GM18951 (cell line): ENCODE results near the gene DDA1.

Experiments
- POLR2A ChIP-seq: IDR thresholded peaks from 4 replicates; pipeline ENCODE4 v1.6.1; 2011; ENCODE audit warnings: mild to moderate bottlenecking; ENCODE audit not compliant: insufficient read length, insufficient read depth; ENCODE audit errors: extremely low read depth
- in situ Hi-C: fragments of 300-500 bp; cut with MboI; formaldehyde crosslinking; loops from one replicate; pipeline ENCODE4 v1.12.0; 2022; ENCODE audit warnings: low sequenced_read_pairs, mixed read lengths, inconsistent platforms; ENCODE audit not compliant: unreplicated experiment

Gene DDA1

DNA sequence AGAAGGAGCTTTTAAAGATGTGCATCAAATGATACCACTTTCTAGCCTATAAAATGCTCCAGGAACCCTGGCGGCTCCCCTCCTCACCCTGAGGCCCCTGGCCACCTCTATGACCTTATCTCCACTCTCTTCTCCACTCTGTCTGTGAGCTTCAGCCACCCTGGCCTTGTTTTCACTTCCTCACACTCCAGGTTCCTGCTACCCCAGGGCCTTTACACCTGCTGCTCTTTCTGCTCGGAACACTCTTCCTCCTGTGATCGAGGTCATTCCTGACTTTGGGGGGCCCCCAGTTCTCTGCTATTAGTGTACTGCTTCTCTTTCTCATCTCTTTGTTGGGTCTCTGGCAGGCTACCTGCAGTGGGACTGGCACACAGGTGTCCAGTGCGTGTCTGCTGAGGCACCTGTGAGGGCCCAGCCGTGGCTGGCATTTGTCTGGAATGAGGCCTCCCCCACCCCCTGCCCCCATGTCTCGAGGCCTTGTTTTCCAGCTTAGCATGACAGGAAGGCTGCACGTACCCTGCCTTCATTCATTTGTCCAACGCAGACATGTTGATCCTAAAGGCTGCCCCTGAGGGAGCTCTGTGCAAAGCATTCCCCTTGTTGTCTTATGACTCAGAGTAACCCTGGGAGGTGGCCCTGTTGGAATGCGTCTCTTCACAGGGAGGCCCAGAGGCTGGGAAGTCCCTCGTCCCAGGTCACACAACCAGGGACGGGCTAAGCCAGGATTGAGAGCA, 2.3 kb downstream of the DDA1 start:
- in situ Hi-C loops = no loop called here
- no peak for TF ChIP-seq POLR2A

DNA sequence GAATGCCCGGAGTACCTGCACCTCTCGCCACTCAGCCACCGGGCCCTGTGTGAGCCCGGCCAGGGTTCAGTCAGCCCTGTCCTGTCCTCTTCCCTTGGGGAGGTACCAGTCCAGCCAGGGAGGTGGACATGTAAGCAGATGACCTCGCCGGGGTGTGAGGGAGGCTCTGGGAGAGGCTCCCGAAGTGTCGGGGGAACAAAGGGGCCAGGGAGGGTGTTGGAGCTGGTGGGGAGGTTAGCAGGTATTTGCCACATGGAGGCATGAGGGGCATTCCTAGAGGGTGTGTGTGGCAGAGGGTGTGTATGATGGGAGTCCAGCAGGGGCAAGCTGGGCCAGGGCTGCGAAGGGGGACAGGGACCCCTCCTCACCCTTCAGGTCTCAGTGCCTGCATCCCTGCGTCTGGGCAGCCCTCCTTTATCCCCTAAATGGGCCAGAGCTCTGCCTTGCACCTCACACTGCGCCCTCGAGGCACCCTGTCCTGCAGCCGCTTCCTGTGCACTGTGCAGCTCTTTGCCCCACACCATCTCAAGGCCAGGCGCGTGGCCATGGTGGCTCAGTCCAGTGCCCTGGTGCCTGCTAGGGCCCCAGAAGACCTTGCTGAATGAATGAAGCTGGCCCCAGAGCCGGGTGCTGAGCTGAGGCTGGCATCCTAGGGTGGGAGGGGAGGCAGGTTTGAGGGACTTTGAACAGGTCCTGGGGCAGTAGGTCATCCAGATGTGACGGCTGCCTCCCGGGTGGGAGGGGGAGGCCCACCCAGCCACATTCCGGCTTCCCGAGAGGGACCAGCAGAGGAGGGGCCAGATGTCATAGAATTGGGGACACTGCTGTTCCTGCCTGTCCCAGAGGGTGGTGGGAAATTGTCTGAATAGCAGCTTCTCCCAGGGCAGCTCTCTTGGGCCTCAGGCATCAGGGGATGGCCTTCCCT, 3.1 kb downstream of the DDA1 start:
- in situ Hi-C loops = no loop called here
- no peak for TF ChIP-seq POLR2A

DNA sequence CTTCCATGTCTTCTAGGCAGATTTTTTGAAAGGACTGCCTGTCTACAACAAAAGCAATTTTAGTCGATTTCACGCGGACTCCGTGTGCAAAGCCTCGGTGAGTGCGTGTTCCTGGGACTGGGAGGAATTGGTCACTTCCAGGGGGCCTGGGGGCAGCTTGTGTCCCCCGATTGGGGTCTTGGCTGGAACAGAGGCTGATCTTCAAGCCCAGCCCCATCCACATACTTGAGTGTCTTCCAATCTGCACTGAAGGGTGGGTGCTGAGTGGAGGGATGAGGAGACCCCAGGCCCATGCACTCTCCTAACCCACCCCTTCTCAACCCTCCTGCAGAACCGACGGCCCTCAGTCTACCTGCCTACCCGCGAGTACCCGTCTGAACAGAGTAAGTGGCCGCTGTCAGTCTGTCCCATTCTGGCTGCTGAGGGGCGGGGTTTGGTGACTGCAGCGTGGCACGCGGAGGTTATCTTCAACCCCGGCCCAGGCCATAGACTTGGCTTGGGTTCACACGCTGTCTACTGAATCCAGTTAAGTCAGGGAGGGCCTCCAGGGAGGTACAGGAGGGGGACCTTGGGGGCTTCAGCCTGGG, 4.7 kb downstream of the DDA1 start:
- in situ Hi-C loops = no loop called here

DNA sequence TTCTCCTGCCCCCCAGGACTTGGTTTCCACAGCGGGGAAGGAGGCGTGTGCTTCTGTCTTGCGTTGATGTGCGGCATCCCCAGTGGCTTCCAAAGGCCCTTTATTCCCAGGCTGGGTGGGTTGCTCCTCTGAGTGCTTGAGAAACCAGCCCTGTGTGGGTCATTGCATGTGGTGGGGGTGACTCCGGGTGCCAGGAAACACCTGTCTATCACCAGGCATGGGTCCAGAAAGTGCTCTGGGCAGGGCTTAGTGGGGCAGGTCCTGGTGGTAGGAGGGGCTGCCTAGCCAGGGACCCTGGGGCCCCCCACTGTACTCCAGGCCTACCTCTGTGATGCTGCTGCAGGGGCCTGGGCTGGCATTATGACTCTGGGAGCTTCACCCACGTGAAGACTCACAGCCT, 9.6 kb downstream of the DDA1 start:
- in situ Hi-C loops = no loop called here
- TF ChIP-seq POLR2A = no peak

More for the DNA sequence above, 4.7 kb downstream of the DDA1 start:
- no peak for TF ChIP-seq POLR2A

DNA sequence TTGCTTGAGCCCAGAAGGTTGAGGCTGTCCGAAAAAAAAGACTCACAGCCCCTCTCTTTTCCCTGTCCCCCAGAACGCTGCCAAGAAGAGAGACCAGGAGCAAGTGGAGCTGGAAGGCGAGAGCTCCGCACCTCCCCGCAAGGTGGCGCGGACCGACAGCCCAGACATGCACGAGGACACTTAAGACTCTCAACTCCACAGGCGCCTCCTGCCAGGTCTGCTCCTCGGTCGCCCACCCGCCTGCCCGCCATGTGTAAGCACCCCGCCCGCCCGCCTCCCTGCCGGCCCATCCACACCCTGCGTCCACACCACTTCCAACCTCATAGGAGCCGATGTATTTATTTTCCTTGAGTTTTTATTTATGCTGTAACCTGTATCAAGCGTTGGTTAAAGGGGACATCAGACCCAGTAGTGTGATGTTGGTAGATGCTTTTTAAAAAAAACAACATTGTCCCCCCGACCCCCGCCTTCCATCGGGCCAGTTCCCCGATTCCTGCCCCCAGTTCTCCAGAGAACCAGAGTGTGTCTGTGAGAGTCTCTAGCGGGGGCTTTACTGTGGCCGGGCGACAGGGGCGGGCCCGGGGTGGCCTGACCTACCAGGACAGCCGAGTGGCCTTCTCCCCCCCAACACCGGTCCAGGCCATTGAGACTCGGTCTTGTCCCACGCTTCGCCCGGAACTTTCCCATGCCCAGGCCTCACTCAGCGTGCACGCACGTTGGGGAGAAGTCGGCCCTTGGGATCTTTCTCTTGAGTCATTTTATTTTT, 10.3 kb downstream of the DDA1 start:
- in situ Hi-C loops = no loop called here

DNA sequence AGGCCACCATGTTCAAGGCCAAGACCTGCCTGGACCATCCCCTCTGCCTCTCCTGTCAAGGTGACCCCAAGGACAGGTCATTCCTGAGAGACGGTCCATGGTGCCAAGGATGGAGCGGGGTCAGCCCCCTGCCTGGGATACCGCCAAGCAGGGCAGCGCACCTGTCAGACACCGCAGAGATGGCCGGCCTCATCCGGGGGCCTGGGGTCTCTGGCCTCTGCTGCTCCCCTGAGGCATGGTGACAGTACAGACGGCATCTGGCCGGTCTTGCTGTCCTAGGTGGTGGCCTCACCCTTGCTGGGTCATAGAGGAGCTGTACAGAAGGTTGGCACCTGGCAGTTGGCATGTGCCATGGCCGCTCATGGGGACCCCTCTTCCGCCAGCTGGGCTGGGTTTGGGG, 11.1 kb downstream of the DDA1 start:
- no peak for TF ChIP-seq POLR2A
- in situ Hi-C loops = no loop called here

More for the DNA sequence above, 10.3 kb downstream of the DDA1 start:
- no peak for TF ChIP-seq POLR2A

DNA sequence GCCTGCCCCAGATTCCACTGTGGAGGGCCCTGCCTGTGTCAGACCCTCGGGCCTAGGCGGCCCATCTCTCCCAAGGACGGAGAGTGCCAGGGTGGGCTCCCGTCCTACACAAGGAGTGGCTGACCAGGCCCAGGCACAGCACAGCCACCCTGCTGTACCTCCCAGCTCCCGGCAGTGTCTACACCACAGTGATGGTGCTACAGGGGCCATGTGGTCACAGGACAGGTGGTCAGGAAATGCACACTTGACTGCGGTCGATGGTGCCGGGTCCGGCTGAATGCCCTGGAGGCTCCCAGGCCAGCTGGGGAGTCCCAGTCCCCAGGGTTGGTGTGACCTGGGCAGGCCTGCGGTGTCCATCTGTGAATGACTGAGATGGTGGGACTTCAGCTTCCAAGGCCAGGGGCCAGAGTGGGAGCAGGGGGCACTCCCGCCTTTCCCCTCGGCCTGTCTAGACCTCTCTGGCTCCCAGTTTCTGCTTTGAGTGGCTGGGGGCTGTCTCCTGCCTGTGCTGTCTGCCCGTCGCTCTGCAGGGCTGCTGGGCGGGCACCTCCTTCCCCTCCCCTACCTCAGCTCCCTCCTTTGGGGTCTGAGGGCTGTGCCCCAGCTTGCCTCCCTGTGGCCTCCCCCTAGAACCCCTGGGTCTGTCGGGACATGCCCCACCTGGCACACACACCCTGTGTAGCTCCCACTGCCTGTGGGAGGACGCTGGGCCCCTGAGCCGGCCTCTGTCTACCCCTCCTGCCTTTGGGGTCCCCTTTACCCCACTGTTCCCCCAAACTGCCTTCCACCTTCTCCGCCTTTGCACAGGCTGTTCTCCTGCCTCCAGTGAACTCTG, 12.5 kb downstream of the DDA1 start:
- in situ Hi-C loops = no loop called here
- TF ChIP-seq POLR2A = no peak

DNA sequence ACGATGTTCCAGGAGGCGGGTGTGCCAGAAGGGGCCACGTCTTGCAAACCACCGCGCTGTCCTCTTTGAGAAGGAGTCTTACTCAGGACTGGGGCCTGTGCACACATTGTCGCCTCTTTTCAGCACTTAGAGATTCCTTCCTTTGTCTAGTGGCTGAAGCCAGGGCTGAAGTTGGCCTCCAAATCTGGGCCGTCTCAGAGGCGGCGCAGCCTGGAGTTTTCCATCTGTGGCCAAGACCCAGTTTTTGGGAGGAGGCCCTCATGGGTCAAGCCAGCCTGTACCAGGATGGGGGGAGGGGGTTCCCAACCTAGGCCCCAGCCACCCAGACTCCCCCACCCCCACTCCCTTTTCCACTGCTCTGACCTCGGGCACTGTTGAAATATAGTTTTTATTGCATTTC, 13.5 kb downstream of the DDA1 start:
- no peak for TF ChIP-seq POLR2A
- in situ Hi-C loops = no loop called here

DNA sequence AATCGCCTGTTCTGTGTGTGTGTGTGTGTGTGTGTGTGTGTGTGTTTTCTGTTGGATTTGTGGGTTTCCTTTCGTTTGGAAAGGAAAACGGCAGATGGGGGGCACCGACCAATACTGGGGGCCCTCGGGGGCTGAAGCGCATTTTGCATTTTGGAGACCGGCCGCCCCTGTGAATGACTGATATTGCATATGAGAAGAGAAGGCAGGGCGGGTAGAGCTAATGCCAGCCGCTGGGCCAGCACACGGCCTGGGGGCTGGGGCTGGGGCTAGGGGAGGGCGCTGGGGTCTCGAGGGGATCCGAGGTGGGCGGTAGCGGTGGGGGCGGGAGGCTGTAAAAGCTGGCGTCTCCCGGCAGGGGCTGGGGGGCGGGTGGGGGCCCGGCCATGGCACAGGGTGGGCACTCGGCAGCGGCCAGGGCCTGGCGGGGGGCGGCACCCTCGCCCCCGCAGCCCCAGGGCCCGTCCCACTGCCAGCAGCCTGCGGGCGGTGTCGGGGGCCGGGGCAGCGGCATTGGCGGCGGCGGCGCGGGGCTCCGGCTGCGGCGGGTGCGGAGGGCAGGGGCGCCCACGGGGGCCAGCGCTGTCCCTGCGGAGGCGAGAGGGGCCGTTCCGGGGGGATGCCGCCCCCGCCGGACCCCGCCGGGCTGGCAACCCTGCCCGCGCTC, 14.1 kb downstream of the DDA1 start:
- peak; percentile 15 for TF ChIP-seq POLR2A
- in situ Hi-C loops = no loop called here

DNA sequence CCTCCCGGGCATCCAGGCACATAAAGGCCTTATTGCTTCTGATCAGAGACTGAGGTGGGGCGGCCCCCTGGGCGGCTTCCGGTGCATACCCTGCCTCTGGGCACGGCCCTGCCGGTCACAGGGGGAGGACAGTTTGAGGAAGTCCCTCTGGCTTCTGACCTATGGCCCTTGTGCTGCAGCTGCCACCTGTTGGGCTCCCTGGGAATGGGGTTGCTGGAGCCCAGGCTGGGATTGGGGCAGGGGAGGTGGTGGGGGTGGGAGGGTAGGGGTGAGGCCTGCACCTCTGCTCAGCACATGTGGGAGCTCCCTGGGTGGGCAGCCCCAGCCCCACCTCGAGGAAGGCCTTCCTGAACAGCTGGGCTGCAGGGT, 14.6 kb downstream of the DDA1 start:
- in situ Hi-C loops = no loop called here
- TF ChIP-seq POLR2A = no peak

DNA sequence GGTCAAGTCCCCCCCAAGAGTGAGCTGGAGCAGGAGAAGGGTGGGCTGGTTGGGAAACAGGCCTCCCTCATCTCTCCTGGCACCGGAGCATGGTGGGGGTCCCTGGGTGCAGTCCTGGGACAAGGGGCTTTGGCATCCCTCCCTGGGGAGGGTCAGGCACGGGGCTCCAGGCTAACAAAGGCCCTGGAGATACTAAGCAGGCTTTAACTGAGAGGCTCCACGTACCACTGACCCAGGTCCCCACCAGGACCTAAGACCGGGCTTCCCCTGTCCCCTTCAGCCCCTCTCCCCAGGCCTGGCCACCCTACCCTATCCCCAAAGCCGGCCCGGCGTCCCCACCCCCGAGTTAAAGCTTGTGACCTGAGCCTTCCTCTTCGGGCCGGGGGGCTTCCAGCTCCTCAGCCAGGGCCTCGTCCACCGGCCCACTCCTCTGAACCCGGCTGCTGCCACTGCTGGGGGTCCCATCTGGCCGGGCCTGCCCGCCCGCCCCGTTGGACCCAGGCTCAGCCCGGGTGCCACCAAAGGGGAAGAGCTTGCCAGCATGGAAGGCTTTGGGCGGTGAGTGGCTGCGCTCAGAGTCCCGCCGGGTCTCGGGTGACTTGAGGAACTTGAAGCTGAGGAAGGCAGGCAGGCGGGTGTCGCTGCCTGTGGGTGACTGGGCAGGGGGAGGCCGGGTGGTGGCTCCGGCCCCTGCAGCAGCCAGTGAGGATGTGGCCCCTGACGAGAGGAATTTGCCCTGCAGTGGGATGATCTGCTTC, 15.2 kb downstream of the DDA1 start:
- TF ChIP-seq POLR2A = no peak
- in situ Hi-C loops = no loop called here
